GM12875 (cell line): ENCODE data around the gene FAM229A.
A peak's percentile ranks its signal among the peaks of the same experiment; 100 is the strongest.

Source experiments
- H3K4me3 ChIP-seq: one replicate; pipeline ENCODE4 v1.5.1; 2011; ENCODE audit warnings: low read depth, low read length, control low read depth
- CTCF ChIP-seq: IDR thresholded peaks from 2 replicates; pipeline ENCODE4 v1.5.1; 2011; ENCODE audit warnings: low read depth, mild to moderate bottlenecking, control low read depth, inconsistent platforms, low read length, moderate library complexity, borderline replicate concordance; ENCODE audit not compliant: insufficient read depth

FAM229A gene

GRCh38 chr1:32376199-32376598 is 13.9 kb upstream of the FAM229A start:
- no peak overlapping the region for H3K4me3 ChIP-seq
- no peak for TF ChIP-seq CTCF

- H3K4me3 ChIP-seq = no peak overlapping the region
- TF ChIP-seq CTCF = no peak
Measured at GRCh38 chr1:32373996-32374592, 11.8 kb upstream of the FAM229A start.

GRCh38 chr1:32372149-32372756 is 10.0 kb upstream of the FAM229A start:
- 0 out of 2 replicates have a peak, but pooled peaks have one; percentile 14 for TF ChIP-seq CTCF
- no peak overlapping the region for H3K4me3 ChIP-seq

GRCh38 chr1:32367912-32368635 is 5.8 kb upstream of the FAM229A start:
- no peak overlapping the region for H3K4me3 ChIP-seq
- no peak for TF ChIP-seq CTCF

- no peak for TF ChIP-seq CTCF
Measured at GRCh38 chr1:32365445-32365844, 3.2 kb upstream of the FAM229A start.

GRCh38 chr1:32364836-32365235 is 2.6 kb upstream of the FAM229A start:
- H3K4me3 ChIP-seq = no peak overlapping the region
- no peak for TF ChIP-seq CTCF

More at GRCh38 chr1:32365445-32365844, 3.2 kb upstream of the FAM229A start:
- no peak overlapping the region for H3K4me3 ChIP-seq
